ENCODE measurements around the gene NCAPD2.
"Not testable (repeated sequence)": the region's sequence is repeated elsewhere in the genome, so short reads cannot be mapped to it uniquely, and the experiment has no call there.

The NCAPD2 gene

GRCh38 chr12:6551063-6551461 is 57.2 kb downstream of the NCAPD2 start:
- no peak for DNase-seq

GRCh38 chr12:6551496-6552139 is 57.7 kb downstream of the NCAPD2 start:
- DNase-seq, result peak; percentile 86

GRCh38 chr12:6552140-6552551 is 58.2 kb downstream of the NCAPD2 start:
- peak; percentile 67 for DNase-seq

DNA sequence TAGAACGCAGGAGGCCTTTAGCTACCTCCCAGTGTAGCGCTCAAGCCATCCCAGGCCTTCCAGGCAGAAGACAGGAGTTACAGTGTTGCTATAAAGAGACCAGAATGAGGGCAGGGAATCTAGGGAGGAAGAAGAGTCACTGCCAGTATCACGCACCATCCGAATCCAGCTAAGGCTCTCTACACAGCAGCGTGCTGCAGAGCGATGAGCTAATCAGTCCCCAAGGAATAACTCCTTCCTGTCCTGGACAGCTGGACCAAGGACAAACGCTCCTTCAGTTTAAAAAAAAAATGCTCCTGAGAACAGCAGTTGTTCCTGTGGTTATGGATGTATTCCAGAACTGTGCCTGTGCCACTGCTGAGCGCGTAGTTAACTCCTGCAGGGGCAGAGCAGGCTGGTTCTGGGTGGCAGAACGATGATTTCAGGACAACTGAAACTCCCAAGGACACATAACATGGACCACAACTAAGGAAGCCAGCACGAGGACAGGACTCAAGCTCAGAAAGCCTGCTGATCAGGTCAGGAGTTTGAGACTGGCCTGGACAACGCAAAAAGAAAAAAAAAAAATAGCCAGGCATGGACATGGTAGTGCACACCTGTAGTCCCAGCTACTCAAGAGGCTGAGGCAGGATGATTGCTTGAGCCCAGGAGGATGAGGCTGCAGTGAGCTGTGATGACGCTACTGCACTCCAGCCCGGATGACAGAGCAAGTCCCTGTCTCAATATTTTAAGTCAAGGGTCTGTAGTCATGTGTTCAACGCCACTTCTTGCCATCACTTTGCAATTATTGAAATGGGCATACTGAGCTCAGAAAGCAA is 59.4 kb downstream of the NCAPD2 start:
- DNase-seq, result no peak

- DNase-seq, result peak; percentile 93
Measured at GRCh38 chr12:6554168-6555017, 60.5 kb downstream of the NCAPD2 start.

DNA sequence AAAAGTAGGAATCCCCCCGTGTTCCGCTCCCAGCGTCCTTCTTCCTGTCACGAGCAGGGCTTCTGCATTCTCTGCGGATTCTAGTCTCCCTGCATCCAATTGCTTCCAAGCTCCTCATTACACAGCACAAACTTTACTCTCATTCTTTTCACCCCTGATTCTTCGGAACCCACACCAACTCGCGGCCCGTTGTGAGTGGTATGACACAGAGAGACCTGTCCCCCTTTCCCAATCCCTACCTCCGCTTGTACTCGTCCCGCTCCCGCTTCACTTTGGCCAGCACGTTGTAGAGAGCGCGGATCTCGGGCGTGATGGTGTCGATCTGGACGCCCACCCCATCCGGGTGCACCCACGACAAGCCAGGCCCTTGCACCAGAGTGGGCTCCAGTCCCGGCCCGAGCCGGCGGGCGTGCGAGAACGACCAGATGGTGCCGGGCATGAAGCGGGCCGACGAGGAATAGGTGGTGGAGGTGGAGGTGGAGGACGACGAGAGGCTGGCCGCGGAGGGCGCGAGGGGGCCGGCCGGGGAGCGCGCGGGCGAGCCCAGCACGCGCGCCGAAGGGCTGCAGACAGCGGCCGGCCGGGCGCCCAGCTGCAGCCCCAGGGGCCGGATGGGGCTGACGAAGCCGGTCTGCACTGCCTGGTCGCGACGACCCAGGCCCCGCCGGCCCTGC is 61.3 kb downstream of the NCAPD2 start:
- no peak for DNase-seq

DNA sequence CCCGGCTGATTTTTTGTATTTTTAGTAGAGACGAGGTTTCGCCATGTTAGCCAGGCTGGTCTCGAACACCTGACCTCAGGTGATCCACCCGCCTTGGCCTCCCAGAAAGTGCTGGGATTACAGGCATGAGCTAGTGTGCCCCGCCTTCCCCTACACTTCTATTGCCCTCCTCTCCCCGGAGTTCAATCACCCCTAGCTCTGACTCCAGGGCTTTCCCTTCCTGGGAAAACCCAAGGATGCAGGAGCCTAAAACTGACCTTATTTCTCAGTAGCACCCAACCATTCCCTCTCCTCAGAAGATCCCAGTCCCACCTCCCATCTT is 62.6 kb downstream of the NCAPD2 start:
- not testable (repeated sequence) for DNase-seq

- no peak for DNase-seq
Measured at GRCh38 chr12:6556857-6557256, 63.0 kb downstream of the NCAPD2 start.

DNA sequence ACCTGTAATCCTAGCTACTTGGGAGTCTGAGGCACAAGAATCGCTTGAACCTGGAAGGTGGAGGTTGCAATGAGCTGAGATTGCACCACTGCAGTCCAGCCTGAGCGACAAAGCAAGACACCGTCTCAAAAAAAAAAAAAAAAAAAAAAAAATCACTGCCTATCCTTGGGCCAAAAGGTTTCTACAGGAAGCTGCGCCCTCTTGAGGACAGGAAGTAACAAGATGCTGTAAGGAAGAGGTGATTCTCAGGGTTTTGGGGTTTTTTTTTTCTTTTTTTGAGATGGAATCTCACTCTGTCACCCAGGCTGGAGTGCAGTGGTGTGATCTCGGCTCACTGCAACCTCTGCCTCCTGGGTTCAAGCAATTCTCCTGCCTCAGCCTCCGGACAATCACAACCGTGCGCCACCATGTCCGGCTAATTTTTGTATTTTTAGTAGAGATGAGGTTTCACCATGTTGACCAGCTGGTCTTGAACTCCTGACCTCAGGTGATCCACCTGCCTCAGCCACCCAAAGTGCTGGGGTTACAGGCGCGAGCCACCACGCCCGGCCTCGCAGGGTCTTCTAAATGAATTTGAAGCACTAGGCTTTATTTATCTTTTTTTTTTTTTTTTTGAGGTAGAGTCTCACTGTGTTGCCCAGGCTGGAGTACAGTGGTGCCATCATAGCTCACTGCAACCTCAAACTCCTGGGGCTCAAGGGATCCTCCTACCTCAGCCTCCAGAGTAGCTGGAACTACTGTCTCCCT is 64.3 kb downstream of the NCAPD2 start:
- DNase-seq, result not testable (repeated sequence)

GRCh38 chr12:6559500-6559899 is 65.6 kb downstream of the NCAPD2 start:
- no peak for DNase-seq

- DNase-seq, result no peak
Measured at GRCh38 chr12:6560501-6561205, 66.8 kb downstream of the NCAPD2 start.

DNA sequence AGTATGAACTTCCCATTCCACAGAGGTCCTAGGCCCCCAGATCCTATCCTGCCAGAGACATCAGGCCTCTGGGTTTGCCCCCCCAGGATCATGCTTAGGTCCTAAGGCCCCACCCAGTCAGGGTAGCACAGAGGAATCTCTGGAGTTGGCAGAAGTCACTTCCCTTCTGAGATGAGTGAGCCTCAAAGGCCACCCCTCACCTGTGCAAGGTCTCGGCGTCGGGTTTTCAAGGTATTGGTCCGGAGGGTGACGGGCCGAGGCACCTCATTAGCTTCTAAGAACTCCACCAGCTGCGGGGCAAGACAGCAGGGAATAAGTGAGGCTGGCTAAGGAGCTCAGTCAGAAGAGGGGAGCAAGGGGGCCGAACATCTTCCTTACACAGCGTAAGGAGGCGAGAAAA is 69.0 kb downstream of the NCAPD2 start:
- DNase-seq, result no peak

DNA sequence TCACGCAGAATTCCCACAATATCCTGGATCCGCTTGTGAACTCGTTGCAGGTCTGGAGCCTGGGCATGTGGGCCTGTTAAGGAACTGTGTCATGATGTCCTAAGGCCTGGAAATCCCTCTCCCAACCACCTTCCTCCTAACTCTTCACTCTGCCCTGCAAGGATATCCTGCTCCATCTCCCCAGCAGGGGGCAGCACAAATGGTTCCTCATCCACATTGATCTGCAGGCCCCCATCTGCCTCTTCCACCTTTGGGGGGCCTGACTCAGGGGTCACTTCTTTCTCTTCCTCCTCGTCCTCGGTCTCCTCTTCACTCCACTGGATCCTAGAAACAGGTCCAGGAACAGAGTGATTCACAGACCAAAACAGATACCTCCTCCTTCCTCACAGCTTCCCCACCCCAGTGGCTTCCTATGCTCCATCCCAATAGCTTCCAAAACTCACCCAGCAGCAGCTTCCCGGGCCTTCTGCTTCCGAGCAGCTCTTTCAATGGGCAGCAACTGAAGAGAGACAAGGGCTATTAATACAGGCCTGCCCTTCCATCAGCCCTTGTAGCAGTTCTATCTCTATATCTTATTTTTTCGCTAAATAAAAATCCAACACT is 69.6 kb downstream of the NCAPD2 start:
- no peak for DNase-seq

GRCh38 chr12:6567112-6567670 is 73.3 kb downstream of the NCAPD2 start:
- DNase-seq, result no peak

DNA sequence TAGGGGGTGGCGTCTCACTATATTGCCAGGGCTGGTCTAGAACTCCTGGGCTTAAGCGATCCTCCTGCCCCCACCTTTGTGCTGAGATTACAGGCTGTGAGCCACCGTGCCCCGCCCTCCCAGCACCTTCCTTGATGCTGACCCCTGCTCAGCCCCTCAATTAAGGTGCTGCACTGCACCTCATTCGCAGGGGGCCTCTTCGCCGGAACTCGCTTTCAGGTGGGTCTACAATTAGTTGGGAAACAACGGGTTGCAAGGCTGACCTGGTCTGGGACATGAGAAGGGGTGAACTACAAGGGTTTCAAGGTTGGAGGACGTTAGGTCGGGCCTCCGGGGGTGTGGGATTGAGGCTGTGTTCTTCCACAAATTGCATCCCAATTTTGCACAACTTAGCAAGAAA is 75.4 kb downstream of the NCAPD2 start:
- no peak for DNase-seq

- no peak for DNase-seq
Measured at GRCh38 chr12:6569786-6570185, 75.9 kb downstream of the NCAPD2 start.

GRCh38 chr12:6570264-6570887 is 76.5 kb downstream of the NCAPD2 start:
- DNase-seq, result no peak

DNA sequence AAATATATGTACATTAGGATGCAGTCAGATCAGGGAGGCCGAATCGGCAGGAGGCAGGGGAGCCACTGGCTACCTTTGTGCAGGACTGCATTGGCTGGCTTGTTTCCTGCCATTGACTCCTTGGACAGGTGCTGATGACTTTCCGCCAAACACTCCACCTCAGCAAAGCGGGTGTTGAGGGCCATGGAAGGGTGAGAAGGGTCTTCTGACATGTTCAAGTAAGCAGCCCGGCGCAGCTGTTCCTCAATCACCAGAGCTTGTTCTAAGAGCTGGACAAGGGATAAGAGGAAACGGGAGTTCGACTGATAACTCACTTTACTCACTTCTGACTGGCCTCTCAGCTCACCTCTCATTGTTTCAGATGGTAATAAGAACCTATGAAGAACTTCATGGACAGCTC is 79.1 kb downstream of the NCAPD2 start:
- no peak for DNase-seq

GRCh38 chr12:6574576-6575295 is 80.8 kb downstream of the NCAPD2 start:
- DNase-seq, result no peak

DNA sequence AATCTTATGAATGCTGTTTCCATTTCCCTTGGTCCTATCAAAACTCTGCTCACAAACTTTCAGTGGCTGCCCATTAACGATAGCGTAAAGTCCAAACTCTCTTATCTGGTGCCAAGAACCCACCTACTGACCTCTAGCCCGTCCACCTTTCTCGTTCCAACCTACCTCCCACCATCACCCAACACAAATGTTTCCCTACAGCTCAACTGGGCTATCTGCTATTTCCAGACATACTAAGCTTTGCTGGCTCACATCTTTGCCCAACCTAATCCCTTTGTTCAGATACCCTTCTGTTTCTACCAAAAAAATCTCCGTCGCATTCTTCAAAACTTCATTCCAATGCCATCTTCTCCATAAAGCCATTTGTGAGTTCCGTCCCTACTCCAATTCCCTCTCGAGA is 81.7 kb downstream of the NCAPD2 start:
- DNase-seq, result no peak
